GM19025 (cell line): ENCODE measurements around the gene DRD3.

Source experiments
- ATAC-seq: cut with Tn5 transposase; IDR thresholded peaks from one replicate; pipeline ENCODE4 v1.9.1; 2021; ENCODE audit warnings: mild to moderate bottlenecking, low read depth, moderate library complexity; ENCODE audit not compliant: unreplicated experiment

The DRD3 gene

DNA sequence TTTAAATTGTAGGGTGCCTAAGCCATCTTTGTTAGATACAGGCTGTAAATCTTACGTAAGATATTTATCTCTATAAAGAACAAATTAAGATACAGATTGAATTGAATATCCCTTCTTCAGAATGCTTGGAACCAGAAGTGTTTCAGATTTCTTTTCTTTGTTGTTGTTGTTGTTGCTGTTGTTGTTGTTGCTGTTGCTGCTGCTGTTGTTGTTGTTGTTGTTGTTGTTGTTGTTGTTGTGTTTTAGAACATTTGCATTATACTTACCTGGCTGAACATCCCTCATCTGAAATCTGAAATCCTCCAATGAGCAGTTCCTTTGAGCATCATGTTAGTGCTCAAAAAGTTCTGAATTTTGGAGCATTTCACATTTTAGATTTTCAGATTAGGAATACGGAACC, 95.7 kb downstream of the DRD3 start:
- ATAC-seq = no peak

DNA sequence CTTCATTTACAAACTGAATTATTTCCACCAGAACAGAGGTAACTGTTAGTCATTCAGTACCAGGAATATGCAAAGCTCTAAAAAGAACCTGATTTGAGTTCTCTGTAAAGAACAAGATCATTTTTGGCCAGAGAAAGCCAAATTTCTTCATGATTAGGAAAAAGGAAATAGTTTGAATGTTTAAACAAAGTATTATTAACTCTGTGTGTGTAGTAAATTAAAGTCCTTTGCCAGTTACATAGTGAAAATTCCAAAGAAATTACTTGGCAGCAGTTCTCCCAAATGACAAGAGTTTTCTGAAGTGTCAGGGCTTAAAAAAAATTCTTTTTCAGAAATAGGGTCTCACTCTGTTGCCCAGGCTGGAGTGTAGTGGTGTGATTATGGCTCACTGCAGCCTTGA, 97.8 kb downstream of the DRD3 start:
- ATAC-seq = no peak

DNA sequence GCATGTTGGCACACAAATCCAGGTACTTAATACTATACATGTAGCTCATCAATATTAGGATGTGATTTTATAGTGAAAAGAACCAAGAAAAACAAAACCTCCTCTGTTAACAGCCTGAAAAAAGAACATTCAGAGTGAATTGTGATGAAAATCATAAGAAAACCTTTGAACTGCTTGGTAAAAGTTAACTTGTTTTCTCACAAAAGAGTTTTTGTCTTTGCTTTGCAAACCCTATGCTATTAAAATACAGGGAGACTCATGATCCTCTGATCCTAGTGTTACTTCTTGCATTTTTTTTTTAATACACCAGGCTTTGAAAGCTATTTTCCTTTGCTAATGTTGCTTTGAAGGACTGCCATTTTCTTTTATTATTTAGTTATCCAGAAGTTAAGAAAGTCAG, 98.7 kb downstream of the DRD3 start:
- ATAC-seq = no peak

DNA sequence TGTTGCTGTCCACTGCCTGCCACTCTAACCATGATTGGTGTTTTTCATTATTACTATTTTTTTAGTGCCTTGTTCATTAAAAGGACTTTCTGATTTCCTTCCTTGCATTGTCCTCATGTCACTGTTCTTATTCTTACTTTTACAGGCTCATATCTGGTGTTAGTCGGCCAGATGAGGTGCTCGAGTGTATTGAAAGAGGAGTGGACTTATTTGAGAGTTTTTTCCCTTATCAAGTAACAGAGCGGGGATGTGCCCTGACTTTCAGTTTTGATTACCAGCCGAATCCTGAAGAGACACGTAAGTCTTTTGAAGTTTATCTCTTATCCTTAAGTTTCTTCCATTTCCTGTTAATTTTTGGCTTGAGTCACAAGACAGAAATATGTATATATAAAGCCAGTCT, 99.1 kb downstream of the DRD3 start:
- no peak for ATAC-seq

DNA sequence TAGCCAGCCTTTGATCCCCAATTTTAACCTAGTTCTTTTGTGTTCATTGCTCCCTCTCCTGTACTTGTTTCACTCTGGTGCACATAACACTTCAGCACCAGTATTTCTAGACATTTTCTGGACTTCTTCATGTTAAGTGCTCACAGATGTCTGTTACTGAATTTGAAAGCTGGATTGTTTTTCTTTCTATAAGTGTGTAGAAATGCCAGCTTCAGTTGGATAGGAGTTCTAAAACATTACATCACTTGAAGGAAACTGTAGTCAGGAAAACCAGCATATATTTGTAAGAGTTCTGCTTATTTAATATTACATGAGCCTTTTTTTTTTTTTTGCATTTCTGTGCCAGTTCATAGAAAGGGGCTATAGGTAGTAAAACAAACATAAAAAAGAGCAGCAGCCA, 100.7 kb downstream of the DRD3 start:
- no peak for ATAC-seq
